Head of caudate nucleus (tissue), 42 donors: ENCODE measurements around the gene PSMB9.

Source experiments
- DNase-seq, 42 donors: peaks; one replicate each; pipeline versions ENCODE4 v3.0.0 to v3.0.0-alpha.2; 2020 to 2021; ENCODE audit warnings: mixed read lengths in 7 of 42
- intact Hi-C: fragments of 100-400 bp; cut with DNase I; formaldehyde crosslinking; loops from one replicate; pipeline ENCODE4 v1.15.0; 2022

PSMB9 gene

DNA sequence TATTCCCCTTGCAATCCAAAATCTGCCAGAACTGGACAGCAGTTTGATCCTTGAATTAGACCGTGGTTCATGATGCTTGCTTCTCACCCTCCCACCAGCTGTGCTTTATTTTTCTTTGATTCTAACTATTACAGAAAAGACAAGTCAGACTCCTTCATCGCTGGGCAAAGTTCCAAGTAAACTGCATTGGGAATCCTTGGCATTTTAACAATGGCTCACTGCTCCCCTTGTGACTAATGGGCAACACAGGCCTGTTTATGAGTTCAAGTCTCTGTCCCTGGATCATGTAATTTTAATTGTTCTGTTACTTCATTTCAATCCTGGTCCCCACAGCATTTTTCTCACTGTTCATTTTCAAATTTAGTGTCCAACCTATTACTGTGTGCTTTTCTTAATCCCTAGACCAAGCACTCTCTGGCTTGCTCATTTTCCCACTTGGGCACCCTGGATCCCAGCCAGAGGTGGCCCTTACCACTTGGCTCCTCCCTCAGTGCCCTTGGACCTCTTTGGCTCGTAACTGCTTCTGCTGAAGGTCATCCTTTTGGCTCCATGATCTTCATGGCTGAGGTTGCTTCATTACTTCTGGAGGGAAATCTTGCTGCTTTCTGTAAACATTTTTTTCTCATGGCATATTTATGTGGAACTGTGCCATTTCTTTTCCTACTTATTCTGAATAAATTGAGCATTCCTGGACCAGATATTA is 32.8 kb downstream of the PSMB9 start:
- intact Hi-C loops = loop anchor here (5.0 kb wide), 1 partner anchor 100 kb away; no protein-coding TSS in a partner anchor
- no peak for DNase-seq

DNA sequence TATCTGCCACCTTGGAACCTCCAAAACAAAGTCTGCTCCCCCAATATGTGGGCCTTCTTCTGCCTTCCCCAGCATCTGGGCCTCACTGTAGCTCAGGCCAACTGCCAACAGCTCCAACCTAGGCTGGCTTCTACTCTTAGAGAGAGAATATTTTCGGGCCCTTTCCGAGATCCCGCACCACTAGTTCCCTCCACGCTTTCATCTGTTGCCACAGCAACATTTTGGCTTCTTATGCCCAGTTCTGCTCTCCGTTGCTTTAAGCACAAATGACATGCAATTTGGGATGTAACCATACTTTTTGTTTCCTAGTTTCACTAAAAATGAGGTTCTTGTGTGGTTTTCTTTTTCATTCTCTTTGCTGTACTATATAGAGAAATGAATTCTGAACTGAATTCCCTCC is 33.6 kb downstream of the PSMB9 start:
- intact Hi-C loops = loop anchor here (5.0 kb wide), 1 partner anchor 100 kb away; no protein-coding TSS in a partner anchor
- no peak for DNase-seq

DNA sequence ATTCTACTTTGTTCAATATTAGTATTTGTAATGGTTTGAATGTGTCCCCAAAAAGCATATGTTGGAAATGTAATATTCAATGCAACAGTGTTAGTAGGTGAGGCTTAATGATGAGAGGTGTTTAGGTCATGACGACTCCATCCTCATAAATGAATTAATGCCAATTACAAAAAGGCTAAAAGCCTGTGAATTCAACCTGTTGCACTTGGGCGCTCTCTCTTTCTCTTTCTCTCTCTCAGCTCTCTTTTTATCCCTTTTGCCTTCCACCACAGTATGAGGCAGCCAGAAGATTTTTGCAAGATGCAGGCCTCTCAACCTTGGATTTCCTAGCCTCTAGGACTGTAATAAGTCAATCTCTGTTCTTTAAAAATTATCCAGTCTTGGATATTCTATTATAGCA is 34.6 kb downstream of the PSMB9 start:
- no peak for DNase-seq
- intact Hi-C loops = loop anchor here (5.0 kb wide), 1 partner anchor 99 kb away; no protein-coding TSS in a partner anchor

- DNase-seq = no peak
- intact Hi-C loops = loop anchor here (5.0 kb wide), 1 partner anchor 98 kb away; no protein-coding TSS in a partner anchor
These were observed 35.5 kb downstream of the PSMB9 start for GRCh38 chr6:32889533-32889932.

DNA sequence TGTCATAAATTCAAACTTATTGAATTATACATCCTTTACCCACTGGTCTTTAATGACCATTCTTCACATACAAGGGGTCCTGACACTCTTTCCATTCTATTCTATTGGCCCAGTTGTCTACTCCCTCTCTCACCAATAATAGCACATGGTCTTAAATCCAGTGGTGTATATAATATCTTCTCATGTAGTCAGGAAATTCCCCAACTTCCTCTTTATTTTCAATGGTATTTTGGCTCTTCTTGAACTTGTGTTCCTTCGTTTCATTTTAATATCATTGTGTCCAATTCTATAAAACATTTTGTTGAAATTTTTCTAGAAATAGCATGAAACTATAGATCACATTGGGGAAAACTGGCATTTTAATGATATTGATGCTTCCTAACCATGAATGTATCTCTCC is 36.8 kb downstream of the PSMB9 start:
- no peak for DNase-seq
- intact Hi-C loops = no loop called here

- DNase-seq = peak; percentile 91 to 98 (median 96)
- intact Hi-C loops = no loop called here
These were observed 40.4 kb downstream of the PSMB9 start for GRCh38 chr6:32894085-32895005.

DNA sequence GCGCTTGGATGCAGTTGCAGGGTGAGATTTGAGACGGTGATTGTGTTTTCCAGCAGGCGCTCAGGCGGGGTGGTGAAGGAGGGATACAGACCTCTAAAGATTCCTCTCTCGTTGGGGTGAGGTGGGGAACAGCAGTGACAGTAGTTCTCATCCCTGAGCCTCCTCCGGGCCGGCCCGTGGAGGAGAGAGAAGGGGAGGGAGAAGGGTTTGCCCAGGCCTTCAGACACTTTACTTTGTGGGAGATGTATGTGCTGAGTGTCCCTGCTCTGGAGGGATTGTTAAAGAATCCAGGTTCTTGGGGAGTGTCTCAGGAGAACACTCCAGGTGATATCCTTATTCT is 41.0 kb downstream of the PSMB9 start:
- intact Hi-C loops = no loop called here
- no peak for DNase-seq

DNA sequence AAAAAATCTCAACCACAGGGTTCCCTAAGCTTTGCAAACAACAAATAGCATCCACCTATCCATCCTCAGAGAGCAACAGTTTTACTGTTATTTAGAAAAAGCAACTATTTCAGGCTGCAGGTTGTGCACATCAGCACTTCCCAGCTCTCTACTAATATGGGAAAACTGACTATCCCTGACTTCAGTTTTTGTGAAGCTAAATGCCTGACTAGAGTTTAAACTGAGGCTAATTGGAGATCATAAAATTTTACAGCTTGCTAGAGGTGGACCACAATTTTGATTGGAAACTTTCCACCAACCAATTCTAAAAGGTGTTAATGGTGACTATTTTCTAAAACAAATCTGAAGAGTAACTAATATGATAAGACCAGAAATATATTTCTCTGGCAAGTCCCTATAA is 50.0 kb downstream of the PSMB9 start:
- no peak for DNase-seq
- intact Hi-C loops = no loop called here

DNA sequence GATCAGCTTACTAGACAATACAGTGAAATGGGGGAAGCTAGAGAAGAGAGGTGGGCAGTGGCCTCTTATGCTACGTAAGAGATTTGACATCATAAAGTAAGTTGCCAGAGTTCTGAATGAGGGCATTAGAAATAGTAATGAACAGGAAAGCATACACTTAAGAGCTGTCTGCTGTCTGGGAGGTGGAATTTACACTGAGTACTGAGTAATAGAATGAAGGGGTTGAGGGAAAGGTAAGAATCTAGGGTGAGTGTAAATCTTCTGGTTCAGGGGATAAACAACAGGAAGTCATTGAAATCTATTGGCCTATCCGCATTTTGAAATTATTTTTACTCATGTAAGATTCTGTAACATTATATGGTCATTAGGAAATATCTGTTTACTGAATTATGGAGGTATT is 51.1 kb downstream of the PSMB9 start:
- intact Hi-C loops = no loop called here

DNA sequence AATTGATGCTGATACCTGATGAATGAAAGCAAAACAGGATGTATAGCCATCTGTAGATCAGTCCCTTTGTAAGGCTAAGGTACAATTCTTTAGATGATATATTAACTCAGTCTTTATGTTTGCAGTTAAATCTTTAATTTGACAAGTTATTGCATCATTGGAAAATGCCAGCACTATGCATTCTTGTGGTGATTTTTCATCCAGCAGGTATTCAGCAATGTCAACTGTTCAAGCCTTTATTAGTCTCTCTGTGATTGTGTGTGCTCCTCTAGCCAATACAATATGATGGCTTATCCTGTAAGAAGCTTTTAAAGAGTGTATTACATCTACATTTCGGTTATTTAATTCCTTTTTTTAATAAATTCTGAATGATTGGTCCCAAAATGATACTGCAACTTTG is 52.5 kb downstream of the PSMB9 start:
- DNase-seq = no peak
- intact Hi-C loops = no loop called here

More for the DNA sequence above, 51.1 kb downstream of the PSMB9 start:
- no peak for DNase-seq

- intact Hi-C loops = no loop called here
- no peak for DNase-seq
These were observed 54.9 kb downstream of the PSMB9 start for GRCh38 chr6:32908897-32909296.
